GM19043 (cell line): ENCODE data around the gene KLC4.
"Not testable (repeated sequence)": the region's sequence is repeated elsewhere in the genome, so short reads cannot be mapped to it uniquely, and the experiment has no call there.

ENCODE experiments used
- ATAC-seq: cut with Tn5 transposase; IDR thresholded peaks from one replicate; pipeline ENCODE4 v1.9.1; 2021; ENCODE audit warnings: low read depth; ENCODE audit not compliant: unreplicated experiment

KLC4 gene

GRCh38 chr6:43090559-43090956 lies 31.1 kb downstream of the KLC4 start:
- ATAC-seq: no peak

- ATAC-seq: no peak
Observed at GRCh38 chr6:43091020-43091419, 31.6 kb downstream of the KLC4 start.

- no peak for ATAC-seq
Observed at GRCh38 chr6:43091436-43091991, 32.1 kb downstream of the KLC4 start.

GRCh38 chr6:43092635-43093034 lies 33.2 kb downstream of the KLC4 start:
- no peak for ATAC-seq

GRCh38 chr6:43093436-43094289 lies 34.2 kb downstream of the KLC4 start:
- ATAC-seq: no peak

GRCh38 chr6:43095939-43096338 lies 36.5 kb downstream of the KLC4 start:
- ATAC-seq: no peak

- no peak for ATAC-seq
Observed at GRCh38 chr6:43096451-43097097, 37.1 kb downstream of the KLC4 start.

GRCh38 chr6:43097098-43097489 lies 37.7 kb downstream of the KLC4 start:
- no peak for ATAC-seq

- ATAC-seq: no peak
Observed at GRCh38 chr6:43097502-43097901, 38.1 kb downstream of the KLC4 start.

- ATAC-seq: no peak
Observed at GRCh38 chr6:43101497-43101896, 42.1 kb downstream of the KLC4 start.

- ATAC-seq: no peak
Observed at GRCh38 chr6:43103253-43103876, 43.9 kb downstream of the KLC4 start.

GRCh38 chr6:43105538-43106222 lies 46.2 kb downstream of the KLC4 start:
- no peak for ATAC-seq

- ATAC-seq: no peak
Observed at GRCh38 chr6:43107344-43108062, 48.1 kb downstream of the KLC4 start.

- ATAC-seq: no peak
Observed at GRCh38 chr6:43113431-43114260, 54.2 kb downstream of the KLC4 start.

- ATAC-seq: no peak
Observed at GRCh38 chr6:43115365-43115764, 55.9 kb downstream of the KLC4 start.

GRCh38 chr6:43117466-43117865 lies 58.0 kb downstream of the KLC4 start:
- not testable (repeated sequence) for ATAC-seq

GRCh38 chr6:43119482-43119881 lies 60.1 kb downstream of the KLC4 start:
- ATAC-seq: no peak

GRCh38 chr6:43120101-43120763 lies 60.8 kb downstream of the KLC4 start:
- ATAC-seq: no peak
